ENCODE data around the gene SLC25A22.

DNA sequence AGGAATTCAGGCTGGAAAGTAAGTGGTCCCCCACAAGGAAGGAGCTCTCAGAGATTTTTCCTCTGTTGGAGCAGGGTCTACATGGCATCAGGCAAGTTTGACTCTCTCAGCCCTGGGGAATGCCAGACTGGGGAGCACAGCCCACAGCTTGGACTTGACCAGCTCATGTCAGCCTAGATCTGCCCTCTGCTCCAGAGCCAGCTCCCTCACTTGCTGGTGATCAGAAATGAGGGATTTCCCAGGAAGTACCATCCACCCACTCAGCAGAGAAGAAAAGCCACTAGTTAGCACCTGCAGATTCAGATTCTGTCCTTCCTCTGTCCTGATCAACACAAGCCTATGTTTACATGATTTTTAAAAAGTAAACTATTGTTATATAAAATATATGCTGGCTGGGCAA, 37.8 kb downstream of the SLC25A22 start:
- TF ChIP-seq, protein P1, sequence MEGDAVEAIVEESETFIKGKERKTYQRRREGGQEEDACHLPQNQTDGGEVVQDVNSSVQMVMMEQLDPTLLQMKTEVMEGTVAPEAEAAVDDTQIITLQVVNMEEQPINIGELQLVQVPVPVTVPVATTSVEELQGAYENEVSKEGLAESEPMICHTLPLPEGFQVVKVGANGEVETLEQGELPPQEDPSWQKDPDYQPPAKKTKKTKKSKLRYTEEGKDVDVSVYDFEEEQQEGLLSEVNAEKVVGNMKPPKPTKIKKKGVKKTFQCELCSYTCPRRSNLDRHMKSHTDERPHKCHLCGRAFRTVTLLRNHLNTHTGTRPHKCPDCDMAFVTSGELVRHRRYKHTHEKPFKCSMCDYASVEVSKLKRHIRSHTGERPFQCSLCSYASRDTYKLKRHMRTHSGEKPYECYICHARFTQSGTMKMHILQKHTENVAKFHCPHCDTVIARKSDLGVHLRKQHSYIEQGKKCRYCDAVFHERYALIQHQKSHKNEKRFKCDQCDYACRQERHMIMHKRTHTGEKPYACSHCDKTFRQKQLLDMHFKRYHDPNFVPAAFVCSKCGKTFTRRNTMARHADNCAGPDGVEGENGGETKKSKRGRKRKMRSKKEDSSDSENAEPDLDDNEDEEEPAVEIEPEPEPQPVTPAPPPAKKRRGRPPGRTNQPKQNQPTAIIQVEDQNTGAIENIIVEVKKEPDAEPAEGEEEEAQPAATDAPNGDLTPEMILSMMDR (IDR thresholded peaks at IDR 0.05) = no peak
- TF ChIP-seq POLR2A (IDR thresholded peaks at IDR 0.05) (no peak), POLR2AphosphoS5 (IDR thresholded peaks at IDR 0.05) (no peak)

Measured in breast epithelium (tissue), 3 donors.